ENCODE measurements around the gene SVIL. TPM values are rescaled to one million over a fixed set of nuclear protein-coding genes. Genes with fewer than 3 reads are reported as not detected.
"Not testable (repeated sequence)": the region's sequence is repeated elsewhere in the genome, so short reads cannot be mapped to it uniquely, and the experiment has no call there.

The SVIL gene
- total RNA-seq, 1 experiment from 2014 or later = 166 TPM

- CTCF ChIA-PET = interaction anchor here (0.6 kb wide), 1 partner anchor 164 kb away, joined by 14 read pairs; no protein-coding TSS in a partner anchor
- H3K36me3 ChIP-seq (ENCODE audit: low read depth); BruUV-seq (replicated peaks); H3K27me3 ChIP-seq (ENCODE audit: insufficient read depth, low read depth); H3K9me2 ChIP-seq (ENCODE audit: insufficient read depth); H3K4me2 ChIP-seq; H3K27ac ChIP-seq; H3K79me2 ChIP-seq (ENCODE audit: low read depth); H3K9me3 ChIP-seq (ENCODE audit: insufficient read depth, low read depth); POLR2A ChIA-PET (ENCODE audit: unreplicated experiment); H2AFZ ChIP-seq; H3K4me3 ChIP-seq; H4K20me1 ChIP-seq (ENCODE audit: insufficient read depth); H3F3A ChIP-seq (ENCODE audit: insufficient read depth, low read depth); H3K4me1 ChIP-seq (replicated peaks; ENCODE audit: insufficient read depth): not testable (repeated sequence)
- peak; percentile 78 for TF ChIP-seq CTCF (conservative IDR thresholded peaks at IDR 0.05)
- intact Hi-C loops (cut with micrococcal nuclease; ENCODE audit: unreplicated experiment) = loop anchor here (1.0 to 5.0 kb wide), 3 partner anchors 72 to 1017 kb away; no protein-coding TSS in a partner anchor
- peak in 1 of 2 experiments; percentile 74 for DNase-seq
Measured at GRCh38 chr10:29448756-29449592, 185.8 kb downstream of the SVIL start.

DNA sequence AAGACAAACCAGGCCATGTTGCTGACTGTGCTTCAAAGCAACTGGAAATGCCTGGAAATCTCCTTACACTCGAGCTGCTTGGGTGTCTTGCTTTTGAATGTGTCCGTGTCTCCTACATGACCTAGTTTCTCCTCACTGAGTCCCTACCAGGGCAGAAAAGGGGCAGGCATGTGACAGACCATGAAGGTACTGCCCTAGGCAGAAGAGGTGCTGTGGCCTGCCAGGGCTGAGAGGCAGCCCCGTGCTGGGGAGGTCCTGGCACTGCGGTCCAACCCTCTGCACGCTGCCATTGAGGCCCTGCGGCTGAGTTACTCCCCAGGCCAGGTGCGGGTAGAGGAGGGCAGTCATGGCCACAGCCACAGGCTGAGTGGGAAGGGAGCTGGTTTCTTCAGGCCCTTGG lies 186.6 kb downstream of the SVIL start:
- no peak overlapping the region for H2AFZ ChIP-seq
- CTCF ChIA-PET = interaction anchor here (0.6 kb wide), 2 partner anchors 165 to 220 kb away, joined by 3 to 14 read pairs; no protein-coding TSS in a partner anchor
- no TSS peak for BruUV-seq (replicated peaks)
- DNase-seq = no peak
- TF ChIP-seq EZH2 (IDR thresholded peaks at IDR 0.05; ENCODE audit: low read depth) (no peak), CTCF (conservative IDR thresholded peaks at IDR 0.05) (no peak)
- H3K27ac ChIP-seq = no peak overlapping the region
- no peaks in the 10 kb centered on the region for H3K27me3 ChIP-seq (ENCODE audit: insufficient read depth, low read depth)
- H3K9me2 ChIP-seq (ENCODE audit: insufficient read depth) = no peaks in the 10 kb centered on the region
- no peak overlapping the region for H3K4me2 ChIP-seq
- no peaks in the 10 kb centered on the region for H4K20me1 ChIP-seq (ENCODE audit: insufficient read depth)
- H3K36me3 ChIP-seq (ENCODE audit: low read depth) = no peaks in the 10 kb centered on the region
- H3K79me2 ChIP-seq (ENCODE audit: low read depth) = no peaks in the 10 kb centered on the region
- intact Hi-C loops (cut with micrococcal nuclease; ENCODE audit: unreplicated experiment) = loop anchor here (5.0 kb wide), 2 partner anchors 71 to 1016 kb away; no protein-coding TSS in a partner anchor
- POLR2A ChIA-PET (ENCODE audit: unreplicated experiment) = no interaction called here
- no peaks in the 10 kb centered on the region for H3K4me1 ChIP-seq (replicated peaks; ENCODE audit: insufficient read depth)
- H3F3A ChIP-seq (ENCODE audit: insufficient read depth, low read depth) = no peaks in the 10 kb centered on the region
- no peaks in the 10 kb centered on the region for H3K9me3 ChIP-seq (ENCODE audit: insufficient read depth, low read depth)
- no peak overlapping the region for H3K4me3 ChIP-seq

- POLR2A ChIA-PET (ENCODE audit: unreplicated experiment) = no interaction called here
- Histone ChIP-seq H2AFZ (no peak overlapping the region), H3K36me3 (ENCODE audit: low read depth) (no peaks in the 10 kb centered on the region), H3F3A (ENCODE audit: insufficient read depth, low read depth) (no peaks in the 10 kb centered on the region), H3K9me2 (ENCODE audit: insufficient read depth) (no peaks in the 10 kb centered on the region), H3K9me3 (ENCODE audit: insufficient read depth, low read depth) (no peaks in the 10 kb centered on the region), H4K20me1 (ENCODE audit: insufficient read depth) (no peaks in the 10 kb centered on the region), H3K27me3 (ENCODE audit: insufficient read depth, low read depth) (no peaks in the 10 kb centered on the region), H3K4me2 (no peak overlapping the region), H3K4me1 (replicated peaks; ENCODE audit: insufficient read depth) (no peaks in the 10 kb centered on the region), H3K79me2 (ENCODE audit: low read depth) (no peaks in the 10 kb centered on the region), H3K4me3 (no peak overlapping the region), H3K27ac (no peak overlapping the region)
- DNase-seq = no peak
- CTCF ChIA-PET = no interaction called here
- no peak for TF ChIP-seq EZH2 (IDR thresholded peaks at IDR 0.05; ENCODE audit: low read depth)
- TF ChIP-seq CTCF (conservative IDR thresholded peaks at IDR 0.05) = no peak
- intact Hi-C loops (cut with micrococcal nuclease; ENCODE audit: unreplicated experiment) = loop anchor here (5.0 kb wide), 2 partner anchors 69 to 1014 kb away; no protein-coding TSS in a partner anchor
- no TSS peak for BruUV-seq (replicated peaks)
Measured at GRCh38 chr10:29446327-29446726, 188.4 kb downstream of the SVIL start.
